ENCODE data around the gene CNTNAP2.

Gene CNTNAP2

DNA sequence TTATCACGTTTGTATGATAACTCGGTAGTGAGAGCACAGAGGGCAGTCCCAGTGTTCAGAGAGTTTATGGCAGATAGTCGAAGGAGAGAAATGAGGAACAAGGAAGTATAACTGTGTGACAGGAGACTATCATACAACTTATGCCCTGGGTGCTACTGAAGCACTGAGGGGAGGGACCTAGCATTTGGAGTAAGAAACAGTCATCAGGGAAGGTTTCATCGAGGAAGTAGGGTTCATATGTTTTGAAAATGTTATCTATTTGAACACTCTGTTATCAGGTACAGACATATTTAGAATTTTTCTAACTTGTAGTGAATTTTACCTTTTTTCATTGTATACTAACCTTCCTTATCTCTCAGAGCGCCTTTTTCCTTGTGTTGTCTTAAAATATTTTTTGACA lies 1259.6 kb downstream of the CNTNAP2 start:
- no peaks in the 10 kb centered on the region for H3K9me3 ChIP-seq (ENCODE audit: low read depth, low read length)
- TF ChIP-seq POLR2AphosphoS5 (IDR thresholded peaks at IDR 0.05; ENCODE audit: borderline replicate concordance, low read depth, low read length): no peak
- no peak for TF ChIP-seq EZH2 (IDR thresholded peaks at IDR 0.05)
- TF ChIP-seq FOXP2 (optimal IDR thresholded peaks at IDR 0.05; ENCODE audit: control extremely low read depth, extremely low read length, insufficient read depth): no peak
- H3K4me3 ChIP-seq: no peak overlapping the region
- H3K9ac ChIP-seq (ENCODE audit: insufficient read length): no peak overlapping the region
- no peak for DNase-seq (ENCODE audit: low read depth, low spot score)
- no peak overlapping the region for H3K27ac ChIP-seq
- no peaks in the 10 kb centered on the region for H3K36me3 ChIP-seq (ENCODE audit: insufficient read depth, low read length)

DNA sequence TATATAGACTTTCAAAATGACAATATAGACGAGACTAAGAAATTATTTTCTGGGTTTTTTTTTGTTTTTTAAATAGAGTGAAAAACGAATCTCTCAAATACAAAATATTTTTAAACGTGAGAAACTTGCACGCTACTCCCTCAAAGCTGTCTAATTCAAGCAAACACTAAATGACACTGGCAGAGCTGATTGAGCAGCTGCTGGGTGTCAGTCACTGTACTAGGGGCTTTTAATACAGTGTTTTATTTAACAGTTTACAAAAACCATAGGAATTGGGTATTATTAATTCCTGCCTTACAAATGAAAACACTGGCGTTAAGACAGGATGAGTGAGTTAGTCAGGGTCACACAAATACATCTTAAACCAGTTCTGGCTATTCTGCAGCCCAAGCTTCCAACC lies 1264.3 kb downstream of the CNTNAP2 start:
- DNase-seq (ENCODE audit: low read depth, low spot score): no peak
- Histone ChIP-seq H3K9ac (ENCODE audit: insufficient read length) (no peak overlapping the region), H3K9me3 (ENCODE audit: low read depth, low read length) (no peaks in the 10 kb centered on the region), H3K4me3 (no peak overlapping the region), H3K36me3 (ENCODE audit: insufficient read depth, low read length) (no peaks in the 10 kb centered on the region), H3K27ac (no peak overlapping the region)
- TF ChIP-seq POLR2AphosphoS5 (IDR thresholded peaks at IDR 0.05; ENCODE audit: borderline replicate concordance, low read depth, low read length): no peak
- TF ChIP-seq FOXP2 (optimal IDR thresholded peaks at IDR 0.05; ENCODE audit: control extremely low read depth, extremely low read length, insufficient read depth): no peak
- TF ChIP-seq EZH2 (IDR thresholded peaks at IDR 0.05): no peak

DNA sequence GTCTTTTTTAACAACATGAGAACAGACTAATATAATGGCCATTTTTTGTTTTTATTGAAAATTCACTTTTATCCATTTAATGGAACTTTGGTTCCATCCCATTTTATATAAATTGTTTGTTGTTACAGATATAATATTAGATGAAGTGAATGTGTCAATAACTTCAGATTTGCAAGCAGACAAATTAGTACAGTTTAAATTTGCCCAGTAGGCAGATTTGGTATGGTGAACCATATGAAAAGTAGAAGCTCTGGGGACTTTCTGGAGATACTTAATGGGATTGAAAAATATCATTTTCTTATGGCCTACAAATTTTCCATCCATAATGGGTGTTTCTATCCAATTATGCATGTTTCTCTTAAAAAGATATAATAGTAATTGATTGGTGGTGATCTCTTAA lies 1277.7 kb downstream of the CNTNAP2 start:
- H3K4me3 ChIP-seq: no peak overlapping the region
- no peaks in the 10 kb centered on the region for H3K36me3 ChIP-seq (ENCODE audit: insufficient read depth, low read length)
- no peak overlapping the region for H3K9ac ChIP-seq (ENCODE audit: insufficient read length)
- no peak for DNase-seq (ENCODE audit: low read depth, low spot score)
- no peaks in the 10 kb centered on the region for H3K9me3 ChIP-seq (ENCODE audit: low read depth, low read length)
- H3K27ac ChIP-seq: no peak overlapping the region
- TF ChIP-seq FOXP2 (optimal IDR thresholded peaks at IDR 0.05; ENCODE audit: control extremely low read depth, extremely low read length, insufficient read depth) (no peak), EZH2 (IDR thresholded peaks at IDR 0.05) (no peak), POLR2AphosphoS5 (IDR thresholded peaks at IDR 0.05; ENCODE audit: borderline replicate concordance, low read depth, low read length) (no peak)

DNA sequence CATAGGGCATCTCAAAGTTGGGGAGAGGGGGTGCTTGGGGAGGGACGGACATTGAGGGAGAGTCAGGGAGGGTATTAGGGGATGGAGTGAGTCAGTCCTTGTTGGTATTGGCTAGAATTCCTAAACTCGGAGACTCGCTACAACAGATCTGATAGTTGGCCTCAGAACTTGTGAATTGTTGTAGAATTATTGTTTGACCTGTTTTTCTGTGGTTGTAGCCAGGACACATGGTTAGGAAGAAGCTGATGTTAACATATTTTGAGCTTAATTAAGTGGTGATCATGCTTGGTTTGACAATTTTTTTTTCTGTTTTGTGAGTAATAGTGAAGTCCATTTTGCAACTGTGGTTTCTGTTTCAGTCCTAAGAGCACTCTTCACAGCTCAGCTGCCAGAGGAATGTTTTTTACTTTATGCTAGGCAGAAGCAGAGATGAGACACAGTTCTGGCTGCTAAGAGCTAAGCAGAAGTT lies 1283.7 kb downstream of the CNTNAP2 start:
- no peak overlapping the region for H3K4me3 ChIP-seq
- DNase-seq (ENCODE audit: low read depth, low spot score): no peak
- H3K9me3 ChIP-seq (ENCODE audit: low read depth, low read length): no peaks in the 10 kb centered on the region
- TF ChIP-seq FOXP2 (optimal IDR thresholded peaks at IDR 0.05; ENCODE audit: control extremely low read depth, extremely low read length, insufficient read depth): no peak
- no peak overlapping the region for H3K27ac ChIP-seq
- no peaks in the 10 kb centered on the region for H3K36me3 ChIP-seq (ENCODE audit: insufficient read depth, low read length)
- H3K9ac ChIP-seq (ENCODE audit: insufficient read length): no peak overlapping the region

DNA sequence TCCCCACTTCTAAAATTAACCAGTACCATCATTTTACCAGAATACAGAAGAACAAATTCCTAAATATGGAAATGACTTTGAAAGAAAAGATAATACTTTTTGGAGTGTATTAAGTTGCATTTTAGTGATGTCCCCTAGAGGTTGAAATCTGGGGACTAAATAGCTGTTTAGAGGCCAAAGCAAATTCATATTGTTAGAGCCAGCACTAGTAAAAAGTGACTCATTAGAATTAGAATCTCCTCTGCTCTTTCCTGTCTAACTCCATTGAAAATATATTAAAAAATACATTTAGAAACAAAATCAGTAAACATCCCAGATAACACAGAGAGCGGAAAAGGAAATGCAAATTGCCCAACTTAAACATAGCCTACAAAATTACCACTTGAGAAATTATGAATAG lies 1284.3 kb downstream of the CNTNAP2 start:
- no peak overlapping the region for H3K27ac ChIP-seq
- H3K4me3 ChIP-seq: no peak overlapping the region
- H3K9ac ChIP-seq (ENCODE audit: insufficient read length): no peak overlapping the region
- TF ChIP-seq FOXP2 (optimal IDR thresholded peaks at IDR 0.05; ENCODE audit: control extremely low read depth, extremely low read length, insufficient read depth) (no peak), EZH2 (IDR thresholded peaks at IDR 0.05) (no peak), POLR2AphosphoS5 (IDR thresholded peaks at IDR 0.05; ENCODE audit: borderline replicate concordance, low read depth, low read length) (no peak)
- H3K9me3 ChIP-seq (ENCODE audit: low read depth, low read length): no peaks in the 10 kb centered on the region
- DNase-seq (ENCODE audit: low read depth, low spot score): no peak
- no peaks in the 10 kb centered on the region for H3K36me3 ChIP-seq (ENCODE audit: insufficient read depth, low read length)

DNA sequence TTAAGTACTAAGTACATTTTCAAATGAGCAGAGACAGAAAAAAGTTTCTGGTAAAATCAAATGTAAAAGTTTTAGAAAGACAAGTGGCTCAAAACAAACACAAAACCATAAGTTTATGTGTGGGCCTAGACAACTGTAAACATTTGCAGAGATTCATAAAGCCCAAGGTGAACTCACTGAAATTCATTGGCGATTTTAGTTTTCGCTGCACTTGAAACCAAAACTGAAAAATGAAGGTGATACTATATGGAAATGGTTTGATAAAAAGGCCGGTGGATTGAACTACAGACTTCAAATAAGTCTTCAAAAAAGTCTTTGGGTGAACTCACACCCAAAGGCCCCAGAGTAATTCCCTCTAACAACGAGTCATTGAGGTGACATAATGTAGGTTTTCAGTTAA lies 1289.0 kb downstream of the CNTNAP2 start:
- H3K36me3 ChIP-seq (ENCODE audit: insufficient read depth, low read length): no peaks in the 10 kb centered on the region
- H3K9me3 ChIP-seq (ENCODE audit: low read depth, low read length): no peaks in the 10 kb centered on the region
- no peak overlapping the region for H3K4me3 ChIP-seq
- no peak overlapping the region for H3K9ac ChIP-seq (ENCODE audit: insufficient read length)
- H3K27ac ChIP-seq: no peak overlapping the region
- no peak for DNase-seq (ENCODE audit: low read depth, low spot score)
- TF ChIP-seq FOXP2 (optimal IDR thresholded peaks at IDR 0.05; ENCODE audit: control extremely low read depth, extremely low read length, insufficient read depth) (no peak), POLR2AphosphoS5 (IDR thresholded peaks at IDR 0.05; ENCODE audit: borderline replicate concordance, low read depth, low read length) (no peak), EZH2 (IDR thresholded peaks at IDR 0.05) (no peak)

DNA sequence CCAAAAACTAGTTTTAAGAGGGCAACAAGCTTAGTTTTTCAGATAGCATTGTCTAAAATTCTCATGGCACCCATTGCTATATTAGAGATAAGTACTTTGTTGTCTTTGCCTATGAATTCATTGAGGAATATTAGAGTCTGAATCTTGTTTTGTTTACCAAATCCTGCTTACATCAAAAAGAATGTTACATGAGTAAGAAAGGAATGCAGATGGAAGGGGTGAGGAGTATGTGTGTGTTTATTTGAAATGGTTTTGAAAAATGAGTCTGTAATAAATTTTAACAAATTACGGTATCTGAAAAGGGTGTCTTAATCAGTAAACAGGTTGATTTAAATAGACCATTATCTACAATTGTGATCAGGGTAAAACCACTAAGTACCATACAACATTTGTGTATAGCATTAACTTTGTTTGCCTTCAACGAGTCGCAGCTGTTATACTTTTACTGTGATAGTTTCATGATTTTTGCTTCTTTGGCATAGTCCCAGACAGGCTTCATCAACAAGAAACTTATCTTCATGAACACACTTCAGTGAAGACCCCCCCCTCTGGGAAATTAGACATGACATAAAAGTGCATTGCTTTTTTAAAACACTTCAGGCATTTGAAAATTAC lies 1290.0 kb downstream of the CNTNAP2 start:
- Histone ChIP-seq H3K9ac (ENCODE audit: insufficient read length) (no peak overlapping the region), H3K36me3 (ENCODE audit: insufficient read depth, low read length) (no peaks in the 10 kb centered on the region), H3K4me3 (no peak overlapping the region), H3K9me3 (ENCODE audit: low read depth, low read length) (no peaks in the 10 kb centered on the region), H3K27ac (no peak overlapping the region; the same call in 1 of the 2 replicates)
- no peak for DNase-seq (ENCODE audit: low read depth, low spot score)
- TF ChIP-seq FOXP2 (optimal IDR thresholded peaks at IDR 0.05; ENCODE audit: control extremely low read depth, extremely low read length, insufficient read depth) (no peak), EZH2 (IDR thresholded peaks at IDR 0.05) (no peak), POLR2AphosphoS5 (IDR thresholded peaks at IDR 0.05; ENCODE audit: borderline replicate concordance, low read depth, low read length) (no peak)

DNA sequence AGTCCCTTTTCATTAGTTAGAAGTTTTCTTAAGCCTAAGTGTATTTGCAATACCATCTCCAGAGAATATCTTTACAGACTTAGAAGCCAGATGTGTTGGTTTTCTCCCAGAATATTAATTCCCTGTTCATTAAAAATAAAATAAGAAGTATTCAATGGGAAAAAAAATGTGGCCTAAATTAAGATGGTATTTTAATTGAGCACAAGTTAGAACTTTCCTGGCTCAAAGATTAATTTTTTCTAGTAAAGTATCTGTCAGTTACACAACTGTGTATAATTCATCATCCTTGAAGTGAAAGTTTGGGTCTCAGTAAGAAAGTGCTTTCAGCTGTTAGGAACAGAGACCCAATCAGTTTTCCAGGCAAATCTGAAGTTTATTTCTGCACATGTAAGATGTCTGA lies 1294.5 kb downstream of the CNTNAP2 start:
- H3K9me3 ChIP-seq (ENCODE audit: low read depth, low read length): no peaks in the 10 kb centered on the region
- DNase-seq (ENCODE audit: low read depth, low spot score): no peak
- TF ChIP-seq POLR2AphosphoS5 (IDR thresholded peaks at IDR 0.05; ENCODE audit: borderline replicate concordance, low read depth, low read length) (no peak), EZH2 (IDR thresholded peaks at IDR 0.05) (no peak), FOXP2 (optimal IDR thresholded peaks at IDR 0.05; ENCODE audit: control extremely low read depth, extremely low read length, insufficient read depth) (no peak)
- H3K36me3 ChIP-seq (ENCODE audit: insufficient read depth, low read length): no peaks in the 10 kb centered on the region
- H3K27ac ChIP-seq: peak overlapping the region; percentile 90
- H3K4me3 ChIP-seq: peak overlapping the region; percentile 27; the same call in 1 of the 2 replicates
- peak overlapping the region; percentile 64 for H3K9ac ChIP-seq (ENCODE audit: insufficient read length)

DNA sequence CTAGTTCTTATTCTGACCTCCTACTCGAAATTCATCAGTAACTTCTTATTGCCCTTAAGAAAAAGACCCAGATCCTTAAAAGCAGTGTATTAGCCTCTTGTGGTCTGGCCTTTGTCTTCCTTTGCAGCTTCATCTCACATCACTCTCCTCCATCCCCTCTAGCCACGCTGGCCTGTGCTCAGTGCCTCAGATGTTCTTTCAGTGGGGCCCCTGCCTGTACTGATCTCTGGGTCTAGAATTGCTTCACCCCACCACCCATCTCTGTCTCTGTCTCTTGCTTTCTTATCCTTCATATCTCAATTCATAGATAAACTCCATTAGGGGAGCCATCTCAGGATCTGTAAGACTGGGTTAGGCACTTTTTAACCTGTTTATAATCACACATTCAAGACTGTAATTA lies 1295.5 kb downstream of the CNTNAP2 start:
- Histone ChIP-seq H3K9ac (ENCODE audit: insufficient read length) (peak overlapping the region; percentile 64), H3K9me3 (ENCODE audit: low read depth, low read length) (no peaks in the 10 kb centered on the region), H3K27ac (peak overlapping the region; percentile 90), H3K36me3 (ENCODE audit: insufficient read depth, low read length) (no peaks in the 10 kb centered on the region), H3K4me3 (peak overlapping the region; percentile 25)
- no peak for DNase-seq (ENCODE audit: low read depth, low spot score)
- TF ChIP-seq EZH2 (IDR thresholded peaks at IDR 0.05) (no peak), POLR2AphosphoS5 (IDR thresholded peaks at IDR 0.05; ENCODE audit: borderline replicate concordance, low read depth, low read length) (no peak), FOXP2 (optimal IDR thresholded peaks at IDR 0.05; ENCODE audit: control extremely low read depth, extremely low read length, insufficient read depth) (no peak)
